ENCODE results near the gene EXOC6B.

Gene EXOC6B

DNA sequence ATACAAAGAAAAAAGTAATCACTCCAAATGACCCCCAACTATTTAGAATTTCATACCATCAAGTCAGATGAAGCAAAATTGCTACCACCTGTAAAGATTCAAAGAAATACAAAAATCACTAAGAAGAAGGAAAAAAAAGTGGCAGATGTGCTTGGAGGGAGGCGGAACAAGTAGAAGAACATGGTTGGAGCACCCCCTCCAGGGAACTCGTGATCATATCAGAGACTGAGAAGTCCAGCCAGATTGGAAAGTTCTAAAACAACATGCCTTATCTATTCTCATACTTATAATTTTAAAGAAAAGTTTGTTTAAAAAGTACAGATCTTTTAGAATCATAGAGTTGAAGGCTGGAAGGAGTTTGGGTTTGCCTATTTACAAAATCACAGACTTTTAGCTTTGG is 564.8 kb downstream of the EXOC6B start:
- no peak for DNase-seq

DNA sequence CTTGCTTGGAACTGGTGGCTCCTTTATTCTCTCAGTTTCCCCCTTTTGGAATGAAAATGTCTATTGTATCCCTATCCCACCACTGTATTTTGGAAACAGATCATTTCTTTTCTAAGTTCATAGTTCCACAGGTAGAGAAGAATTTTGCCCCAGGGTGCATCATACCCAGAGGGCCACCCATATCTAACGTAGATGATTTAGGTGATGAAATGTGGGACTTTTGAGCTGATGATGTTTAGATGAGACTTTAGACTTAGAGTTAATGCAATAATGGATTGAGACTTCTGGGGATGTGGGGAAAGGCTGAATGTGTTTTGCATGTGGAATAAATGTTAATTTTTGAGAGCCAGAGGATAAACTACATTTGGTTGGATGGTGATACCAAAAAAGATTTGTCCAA is 570.3 kb downstream of the EXOC6B start:
- DNase-seq = no peak

DNA sequence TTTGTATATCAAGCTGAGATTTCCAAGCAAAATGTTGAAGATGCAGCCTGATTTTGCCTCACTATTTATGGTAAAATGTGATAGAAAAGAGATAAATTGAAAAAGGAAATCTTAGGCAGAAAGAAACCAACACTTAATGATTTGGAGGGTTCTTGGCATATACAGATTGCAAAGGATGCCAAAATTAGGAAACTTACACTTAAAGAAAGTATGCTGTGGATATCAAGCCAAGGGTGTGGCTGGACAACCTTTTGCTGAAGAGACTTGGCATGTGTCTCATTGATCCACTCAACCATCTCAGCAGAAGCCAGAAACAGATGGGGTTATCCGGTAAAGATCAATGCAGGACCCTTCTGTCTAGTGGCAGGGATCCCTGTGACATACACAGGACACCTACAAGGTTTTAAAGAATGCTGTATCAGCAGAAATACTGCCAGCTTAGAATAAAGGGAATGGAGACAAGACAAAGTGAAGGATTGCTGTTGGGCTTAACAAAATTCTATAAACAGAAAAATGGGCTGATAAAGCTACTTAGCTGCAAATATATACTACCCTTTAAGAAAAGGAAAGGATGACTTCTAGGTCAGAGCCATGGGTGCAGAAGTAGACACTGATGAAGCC is 570.9 kb downstream of the EXOC6B start:
- no peak for DNase-seq

DNA sequence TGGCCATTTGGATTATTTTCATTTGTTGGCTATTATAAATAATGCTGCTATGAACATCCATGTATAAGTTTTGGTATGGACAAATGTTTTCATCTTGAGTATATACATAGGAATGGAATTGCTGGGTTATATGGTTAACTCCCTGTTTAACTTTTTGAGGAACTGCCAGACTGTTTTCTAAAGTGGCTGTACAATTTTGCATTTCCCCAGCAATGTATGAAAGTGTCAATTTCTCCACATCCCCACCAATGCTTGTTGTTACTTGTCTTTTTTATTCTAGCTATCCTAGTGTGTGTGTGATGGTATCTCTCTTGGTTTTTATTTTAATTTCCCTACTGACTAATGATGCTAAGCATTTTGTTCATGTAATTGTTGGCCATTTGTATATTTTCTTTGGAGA is 587.5 kb downstream of the EXOC6B start:
- no peak for DNase-seq

DNA sequence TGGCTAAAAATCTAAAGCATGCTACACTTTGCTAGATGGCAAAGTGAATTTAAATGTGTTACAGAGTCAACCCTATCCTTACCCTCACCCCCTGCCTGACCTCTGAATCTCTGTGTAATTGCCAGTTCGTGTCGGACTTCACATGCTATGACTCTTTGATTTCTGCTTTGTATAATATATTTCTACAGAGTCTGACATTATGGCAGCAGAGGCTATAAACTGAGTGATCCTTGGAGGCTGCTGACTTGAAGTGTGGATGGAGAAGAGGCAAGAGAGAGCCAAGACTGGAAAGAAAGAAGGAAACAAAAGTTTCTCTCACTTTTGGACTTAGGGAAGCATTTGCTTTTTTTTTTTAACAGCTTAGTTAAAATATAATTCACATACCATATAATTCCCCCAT is 588.3 kb downstream of the EXOC6B start:
- DNase-seq = no peak

DNA sequence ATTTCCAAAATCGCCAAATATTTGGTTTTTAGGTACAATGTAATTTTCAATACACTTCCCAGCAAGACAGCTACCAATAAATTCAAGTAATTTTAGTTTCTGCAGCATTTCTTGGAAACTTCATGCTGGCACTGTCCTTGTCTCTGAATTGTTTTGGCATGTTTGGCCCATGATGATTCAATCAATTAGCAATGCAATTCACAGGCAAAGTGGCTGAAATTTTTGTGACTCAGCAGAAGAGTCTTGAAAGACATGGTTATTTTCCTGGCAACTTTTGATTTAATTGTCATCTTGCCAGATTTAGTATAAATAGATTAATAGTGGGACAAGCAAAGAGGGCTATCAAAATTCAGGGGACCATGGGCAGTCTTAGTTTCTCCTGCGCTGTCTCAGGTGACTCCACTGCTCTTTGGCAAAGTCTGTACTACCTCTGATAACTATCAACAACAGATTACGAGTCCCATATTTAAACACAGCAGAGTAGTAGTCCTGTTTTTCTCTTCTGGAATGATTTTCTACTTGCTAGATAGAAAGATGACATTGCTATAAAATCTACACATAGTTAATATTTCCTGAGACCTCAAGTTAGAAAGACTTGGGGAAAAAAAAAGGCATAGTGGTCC is 589.3 kb downstream of the EXOC6B start:
- no peak for DNase-seq

DNA sequence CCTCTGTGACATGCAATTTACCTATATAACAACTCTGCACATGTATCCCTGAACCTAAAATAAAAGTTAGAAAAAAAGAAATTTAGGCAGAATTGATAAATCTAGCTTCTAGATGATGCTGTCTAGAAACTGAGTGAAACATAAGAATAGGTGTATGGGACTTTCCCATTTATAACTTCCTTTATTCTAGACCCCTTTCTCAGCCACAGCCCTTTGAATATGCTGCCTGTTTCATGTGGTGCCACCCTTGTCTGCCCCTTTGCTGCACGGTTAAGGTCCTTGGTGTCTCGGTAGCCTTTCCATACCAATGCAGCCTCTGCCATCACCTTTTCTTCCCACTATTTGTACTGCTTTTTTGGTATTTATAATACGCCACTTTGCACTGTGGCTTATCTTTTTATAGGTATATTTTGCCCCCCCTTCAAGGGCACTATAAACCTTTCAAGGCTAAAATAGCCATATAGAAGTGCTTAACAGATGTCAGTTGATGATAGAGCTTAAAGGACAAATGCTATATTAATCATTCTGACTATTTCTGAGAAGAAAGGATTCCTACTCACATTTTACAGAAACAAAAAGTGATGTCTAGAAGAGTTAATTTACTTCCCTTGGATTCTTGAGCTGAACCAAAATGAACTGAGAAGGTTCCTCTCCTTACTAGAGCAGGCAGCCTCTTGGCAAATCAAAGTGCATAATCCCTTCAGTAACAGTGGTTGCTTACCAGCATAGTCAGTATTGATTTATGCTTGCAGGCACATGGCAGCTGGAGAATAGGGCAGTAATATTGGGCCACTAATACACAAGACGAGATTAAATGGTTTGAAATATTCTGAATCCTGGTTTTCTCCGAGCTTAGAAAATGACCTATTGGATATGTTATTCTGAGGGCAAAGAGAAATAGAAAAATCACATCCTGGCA is 590.1 kb downstream of the EXOC6B start:
- no peak for DNase-seq

DNA sequence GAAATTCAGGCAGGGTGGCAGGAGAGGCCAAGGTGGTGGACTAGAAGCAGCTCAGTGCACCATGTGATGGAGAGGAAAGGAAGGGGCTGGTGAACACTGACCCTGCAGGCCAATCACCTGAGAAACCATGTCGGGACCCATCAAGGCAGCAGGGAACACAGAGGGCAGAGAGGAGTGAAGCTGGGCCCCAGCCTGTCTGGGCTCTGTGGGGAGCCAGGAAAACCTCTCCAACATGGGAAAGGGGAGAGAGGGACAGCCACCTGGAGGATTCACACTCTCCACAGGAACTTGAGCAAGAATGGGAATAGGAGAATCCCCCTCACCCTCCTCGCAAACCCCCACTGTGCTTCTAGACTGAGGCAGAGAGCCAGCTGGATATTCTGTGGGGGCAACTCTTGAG is 592.6 kb downstream of the EXOC6B start:
- DNase-seq = no peak

DNA sequence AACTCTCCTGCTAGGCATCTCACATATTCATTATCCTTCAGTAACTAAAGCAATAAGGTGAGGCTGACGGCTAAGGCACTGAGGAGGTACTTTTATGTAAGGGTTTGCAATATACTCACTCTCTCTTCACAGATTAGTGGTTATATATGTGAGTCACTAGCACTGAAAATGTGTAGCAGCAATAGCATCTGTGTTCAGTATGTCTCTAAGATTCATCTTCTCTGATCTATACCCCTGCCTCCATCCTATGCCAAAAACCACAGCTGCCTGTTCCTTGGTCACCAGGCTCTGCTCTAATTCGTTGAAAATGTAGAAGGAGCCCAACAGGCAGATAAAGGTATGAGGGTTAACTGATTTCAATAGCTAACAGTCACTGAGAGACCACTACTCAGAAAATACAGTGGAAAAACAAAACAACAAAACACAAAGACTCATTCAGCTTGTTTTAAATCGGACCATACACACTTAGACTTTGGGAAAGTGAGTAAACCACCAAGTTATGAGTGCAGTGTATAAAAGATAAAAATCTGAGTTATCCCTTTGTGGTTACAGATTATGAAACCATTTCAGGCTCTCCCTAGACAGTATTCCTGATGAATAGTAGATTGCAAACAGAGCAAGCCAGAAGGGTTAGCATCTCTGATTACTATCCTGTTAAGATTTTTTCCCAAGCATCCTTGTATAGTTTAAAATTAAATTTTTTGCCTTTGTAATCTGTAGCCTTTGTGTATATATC is 602.8 kb downstream of the EXOC6B start:
- DNase-seq = no peak

DNA sequence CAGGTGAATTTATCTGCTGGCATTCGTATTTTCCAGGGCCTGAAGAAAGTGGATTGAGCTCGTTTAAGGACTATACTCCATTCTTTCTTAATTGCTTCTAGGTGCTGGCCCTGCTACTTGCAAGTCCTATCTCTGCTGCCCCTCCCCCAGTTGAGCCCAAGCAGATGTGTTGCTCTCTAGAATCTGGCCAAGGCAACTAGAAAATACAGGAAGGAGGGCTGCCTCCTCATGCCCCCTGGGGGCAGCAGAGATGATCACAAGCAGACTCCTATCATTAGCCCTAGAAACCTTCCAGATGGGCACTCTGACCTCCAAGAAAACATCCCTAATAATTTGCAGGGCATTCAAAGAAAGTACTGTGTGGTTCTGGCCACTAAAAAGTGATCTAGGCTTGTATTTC is 605.7 kb downstream of the EXOC6B start:
- DNase-seq = no peak

DNA sequence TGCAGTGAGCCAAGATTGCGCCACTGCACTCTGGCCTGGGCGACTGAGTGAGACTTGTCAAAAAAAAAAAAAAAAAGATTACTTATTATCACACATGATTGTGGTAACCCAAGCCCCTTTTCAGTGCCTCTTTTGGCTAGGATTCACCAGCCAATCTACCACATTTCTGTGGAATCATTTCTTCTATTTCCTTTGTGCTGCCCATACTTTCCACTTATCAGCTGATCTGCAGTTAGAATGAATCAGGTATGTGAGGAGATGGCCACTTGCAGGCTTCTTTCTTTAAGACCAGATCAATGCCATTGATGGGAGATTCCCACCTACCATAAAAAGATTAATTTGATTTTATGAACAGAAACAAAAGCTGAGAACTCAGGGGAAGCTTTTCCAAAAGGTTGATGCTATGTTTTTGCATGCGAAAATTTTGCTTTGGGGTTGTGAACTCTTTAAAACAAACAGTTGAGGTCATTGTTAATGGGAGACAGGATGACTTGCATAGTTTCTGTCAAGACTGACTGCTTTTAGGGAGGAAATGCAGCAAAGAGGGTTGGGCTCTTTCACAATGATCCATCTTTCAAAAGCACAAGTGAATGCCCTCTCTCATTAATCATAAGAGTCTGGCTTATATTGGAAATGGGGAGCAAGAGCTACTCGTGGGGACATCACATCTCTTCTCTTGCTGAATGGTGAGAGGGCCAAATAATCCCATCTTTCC is 611.2 kb downstream of the EXOC6B start:
- DNase-seq = no peak

DNA sequence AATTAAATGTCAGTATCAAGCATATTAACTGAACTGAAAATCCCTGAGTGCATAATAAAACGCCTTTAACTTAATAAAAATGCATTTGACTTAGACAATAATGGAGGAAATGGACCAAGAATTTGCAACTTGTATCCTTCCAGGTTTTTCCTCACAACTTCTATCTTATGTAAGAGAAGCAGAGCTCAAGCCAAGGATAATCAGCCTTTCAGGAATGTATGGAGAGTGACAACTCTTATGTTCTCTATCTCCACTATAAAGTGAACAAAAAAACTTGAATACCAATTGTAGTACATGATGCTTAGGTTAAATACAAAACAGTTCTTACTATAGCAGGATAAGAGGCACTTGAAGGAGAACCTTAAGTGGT is 613.4 kb downstream of the EXOC6B start:
- no peak for DNase-seq

DNA sequence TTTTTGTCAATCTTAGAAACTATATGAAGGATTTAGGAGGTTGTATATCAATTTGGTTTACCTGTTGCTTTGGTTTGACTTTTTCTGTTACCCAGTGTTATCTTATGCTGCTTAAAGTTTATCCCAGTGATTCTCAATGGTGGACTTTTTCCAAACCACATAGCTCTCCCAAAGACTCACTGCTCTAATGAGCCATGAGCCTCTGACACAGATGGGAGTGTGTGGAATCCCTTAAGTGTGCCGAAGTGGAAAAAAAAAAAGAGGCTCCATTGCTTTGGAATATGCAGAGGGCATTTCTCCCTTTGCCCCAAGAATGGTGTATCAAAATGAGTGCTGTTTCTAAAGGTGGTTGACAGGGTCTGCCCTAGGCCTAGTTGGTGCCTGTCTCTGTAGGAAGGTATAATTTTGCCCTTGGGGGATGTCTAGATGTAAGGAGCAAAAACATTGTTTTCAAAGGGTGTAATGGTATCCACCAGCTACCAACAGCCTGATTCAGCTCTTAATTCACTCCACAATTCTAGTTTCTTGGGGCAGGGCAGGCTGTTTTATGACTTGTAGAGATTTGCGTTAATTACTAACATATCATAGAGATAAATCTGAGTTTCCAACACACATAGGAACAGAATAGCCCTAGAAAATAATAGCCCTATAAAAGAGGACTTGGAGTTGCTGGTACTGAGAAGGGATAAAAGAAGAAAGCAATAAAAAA is 613.9 kb downstream of the EXOC6B start:
- DNase-seq = no peak

DNA sequence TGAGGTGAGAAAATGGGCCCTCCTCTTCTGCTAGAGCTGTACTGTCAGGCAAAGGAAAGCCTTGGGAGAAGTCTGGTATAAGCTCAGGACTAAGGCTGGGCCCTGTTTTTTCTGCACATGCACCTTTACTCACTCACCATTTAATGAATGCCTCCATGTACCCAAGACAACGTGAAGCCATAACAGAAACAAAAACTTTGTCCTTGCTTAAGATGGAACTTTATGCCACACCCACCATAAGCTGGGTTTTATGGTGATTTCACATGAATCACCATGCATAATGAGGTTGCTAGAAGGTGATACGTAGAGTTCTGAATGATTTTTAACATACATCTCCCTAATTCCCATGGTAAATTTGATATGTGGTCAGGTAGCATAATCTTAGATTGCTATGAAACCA is 614.5 kb downstream of the EXOC6B start:
- no peak for DNase-seq

DNA sequence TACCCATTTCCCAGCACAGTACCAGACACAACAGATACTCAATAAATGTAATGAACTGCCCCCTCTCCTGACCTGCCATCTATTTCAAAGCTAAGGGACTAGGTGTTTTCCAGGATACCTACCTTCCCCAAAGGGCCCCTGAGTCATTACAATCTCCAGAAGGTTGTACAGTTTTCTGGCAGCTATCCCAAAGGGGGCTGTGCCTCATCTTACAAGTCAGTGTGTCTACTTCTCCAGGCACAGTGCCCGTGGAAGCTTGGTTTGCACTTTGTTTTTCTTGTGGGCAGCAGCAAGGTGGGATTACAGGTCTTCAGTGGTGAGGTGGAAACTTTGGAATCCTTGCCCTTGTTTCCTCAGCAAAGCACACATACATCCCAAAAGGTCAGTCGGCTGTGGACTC is 615.4 kb downstream of the EXOC6B start:
- no peak for DNase-seq

DNA sequence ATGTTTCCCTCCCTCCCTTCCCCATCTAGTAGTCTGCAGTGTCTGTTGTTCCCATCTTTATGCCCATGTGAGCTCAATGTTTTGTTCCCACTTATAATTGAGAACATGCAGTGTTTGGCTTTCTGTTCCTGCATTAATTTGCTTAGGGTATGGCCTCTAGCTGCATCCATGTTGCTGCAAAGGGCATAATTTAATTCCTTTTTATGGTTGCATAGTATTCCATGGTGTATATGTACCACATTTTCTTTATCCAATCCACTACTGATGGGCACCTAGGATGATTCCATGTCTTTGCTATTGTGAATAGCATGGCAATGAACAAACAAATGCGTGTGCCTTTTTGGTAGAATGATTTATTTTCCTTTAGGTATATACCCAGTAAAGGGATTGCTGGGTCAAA is 617.6 kb downstream of the EXOC6B start:
- no peak for DNase-seq

DNA sequence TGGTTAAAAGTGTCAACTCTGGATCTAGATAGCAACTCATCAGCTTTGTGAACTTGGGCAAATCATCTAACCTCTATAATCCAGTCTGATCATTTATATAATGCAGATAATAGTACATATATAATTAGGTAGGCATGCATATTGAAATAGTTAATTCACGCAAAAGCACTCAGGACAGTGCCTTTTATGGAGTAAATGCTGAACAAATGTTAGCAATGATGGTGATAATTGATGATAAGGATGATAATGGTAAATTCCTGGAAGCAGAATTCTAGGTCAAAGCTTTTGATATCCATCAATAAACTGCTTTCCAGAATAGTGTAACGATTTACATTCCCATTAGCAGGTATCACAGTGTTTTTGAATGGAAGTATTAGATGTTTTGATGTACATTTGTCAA is 618.5 kb downstream of the EXOC6B start:
- DNase-seq = no peak

DNA sequence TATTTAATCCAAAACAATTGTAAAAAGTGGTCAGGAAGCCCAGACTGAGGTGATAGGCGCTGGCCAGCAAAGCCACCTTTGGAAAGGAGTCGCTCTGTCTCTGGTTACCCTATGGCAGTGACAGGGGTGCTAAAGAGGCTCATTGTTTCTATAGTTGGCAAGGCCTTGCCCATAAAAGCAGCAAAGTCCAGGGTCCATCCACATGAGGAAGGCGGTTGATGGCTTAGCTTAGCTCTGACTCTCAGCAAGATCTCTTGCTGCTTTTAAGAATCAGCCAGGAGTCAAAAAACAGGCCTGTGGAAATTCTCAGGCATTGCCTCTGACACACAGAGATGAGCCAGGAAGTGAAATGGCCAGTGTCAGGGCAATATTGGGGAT is 620.3 kb downstream of the EXOC6B start:
- DNase-seq = no peak

DNA sequence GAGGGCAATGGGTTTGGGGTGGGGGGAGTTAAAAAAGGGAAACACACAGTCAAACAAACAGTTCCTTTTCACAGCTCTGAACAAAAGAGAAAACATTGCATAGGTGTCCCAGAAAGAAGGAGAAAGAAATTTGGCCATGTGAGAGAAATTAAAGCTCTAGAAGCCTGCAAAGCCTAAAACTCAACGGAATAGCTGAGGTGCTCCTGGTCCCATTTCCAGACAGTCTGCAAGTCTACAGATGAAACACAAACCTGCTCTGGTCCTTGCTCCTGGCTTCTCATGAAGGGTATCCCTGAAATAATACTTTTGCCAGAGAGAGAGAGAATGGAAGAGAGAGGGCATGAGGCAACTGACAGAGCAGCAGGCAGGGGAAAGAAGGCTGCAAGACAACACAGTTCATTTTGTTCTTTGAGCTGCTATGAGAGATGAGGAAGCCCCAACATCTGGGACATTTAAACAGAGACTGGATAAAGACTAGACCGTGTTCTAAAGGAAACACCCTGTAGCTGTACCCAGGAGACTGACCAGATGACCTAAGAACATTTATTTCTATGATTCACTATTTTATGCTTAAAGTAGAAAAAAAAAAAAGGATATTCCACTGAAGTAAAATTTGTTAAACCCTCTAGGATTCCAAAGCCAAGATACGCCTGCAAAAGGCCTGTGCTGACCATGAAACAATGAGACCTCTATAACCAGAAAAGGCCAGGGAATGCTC is 620.9 kb downstream of the EXOC6B start:
- no peak for DNase-seq

DNA sequence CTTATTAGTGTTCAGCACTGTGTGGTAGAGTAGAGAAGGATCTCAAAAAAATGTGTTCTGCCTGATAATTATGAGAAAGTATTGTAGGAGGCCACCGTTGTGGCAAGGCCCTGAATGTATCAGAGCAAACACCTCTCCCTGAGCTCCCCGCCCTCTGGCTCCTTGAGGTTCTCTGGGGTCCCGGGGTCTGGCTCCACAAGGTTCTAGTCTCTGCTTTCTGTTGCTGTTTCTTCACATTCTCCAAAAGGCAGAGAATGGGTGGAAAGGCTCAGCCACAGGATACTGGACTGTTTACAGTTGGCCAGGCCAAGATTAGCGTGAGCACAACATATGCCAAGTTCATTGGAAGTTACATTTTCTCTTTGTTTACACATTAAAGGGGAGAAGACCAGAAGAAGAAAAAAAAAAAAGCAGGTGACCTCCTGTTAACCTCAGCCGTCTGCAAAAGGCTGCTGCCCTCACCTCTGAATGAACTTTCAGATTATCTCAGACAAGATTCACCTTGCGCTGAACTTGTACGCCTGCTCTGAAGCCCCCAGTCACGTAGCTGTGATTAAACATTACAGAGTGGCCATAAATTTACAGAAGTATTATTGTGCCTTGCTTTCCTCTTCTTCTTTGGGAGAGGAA is 621.6 kb downstream of the EXOC6B start:
- DNase-seq = no peak

All from activated gamma-delta T cell (primary cell).